Thoracic aorta (tissue), 2 donors: Measurements from ENCODE around the gene ROBO1. TPM values are rescaled to one million over a fixed set of nuclear protein-coding genes. Genes with fewer than 3 reads are reported as not detected.

Source experiments
- ATAC-seq: fragments of 150-250 bp; one replicate; pipeline ENCODE4 v1.8.0; 2017; ENCODE audit warnings: low read depth; ENCODE audit not compliant: insufficient number of reproducible peaks, low FRiP score
- DNase-seq: peaks from one replicate; pipeline ENCODE4 v3.0.0-alpha.2; 2020; ENCODE audit warnings: low spot score
- H3K27ac ChIP-seq, 2 donors: fragments of 200-600 bp; sonication (generic); 1 replicate in 1 of 2; 2 replicates in 1 of 2; pipeline ENCODE4 v1.5.1; 2016; ENCODE audit warnings: mild to moderate bottlenecking in 2 of 2, moderate library complexity in 2 of 2
- H3K27me3 ChIP-seq: fragments of 200-600 bp; sonication (generic); replicated peaks from 2 replicates; pipeline ENCODE4 v1.6.0; 2016; ENCODE audit warnings: mild to moderate bottlenecking; ENCODE audit not compliant: insufficient read depth
- H3K36me3 ChIP-seq: fragments of 200-600 bp; sonication (generic); one replicate; pipeline ENCODE4 v1.5.1; 2016
- H3K4me1 ChIP-seq, 2 donors: fragments of 200-600 bp; sonication (generic); 1 replicate in 1 of 2; 2 replicates in 1 of 2; pipeline versions ENCODE4 v1.5.1 to v1.6.0; 2016; ENCODE audit warnings: low read depth in 2 of 2, mild to moderate bottlenecking in 1 of 2; ENCODE audit not compliant: control insufficient read depth in 1 of 2
- H3K4me3 ChIP-seq: fragments of 200-600 bp; sonication (generic); 2 replicates; pipeline ENCODE4 v1.5.1; 2016; ENCODE audit warnings: mild to moderate bottlenecking
- H3K9me3 ChIP-seq: fragments of 200-600 bp; sonication (generic); 2 replicates; pipeline ENCODE4 v1.5.1; 2016
- CTCF ChIP-seq: fragments of 200-600 bp; sonication (generic); IDR thresholded peaks from one replicate; pipeline ENCODE4 v1.5.1; 2019; ENCODE audit warnings: antibody characterized with exemption
- total RNA-seq, 2 donors: library from RNA; depleted of rRNA; stranded (reverse); fragments of >200 nt; gene quantifications; one replicate each; pipeline versions ENCODE4 v1.1.0 to v1.2.3, GENCODE V29; 2016

ROBO1 gene
- total RNA-seq, 2 donors from 2014 or later: 13.3 to 24.4 TPM

- no peaks in the 10 kb centered on the region for H3K27me3 ChIP-seq
- no peaks in the 10 kb centered on the region for H3K36me3 ChIP-seq
- no peaks in the 10 kb centered on the region for H3K9me3 ChIP-seq
- ATAC-seq (no peak), DNase-seq (no peak)
- H3K27ac ChIP-seq: no peak overlapping the region
- TF ChIP-seq CTCF: no peak
- no peak overlapping the region for H3K4me3 ChIP-seq
- no peaks in the 10 kb centered on the region for H3K4me1 ChIP-seq
These were observed 290.6 kb downstream of the ROBO1 start for GRCh38 chr3:79477242-79477641.

GRCh38 chr3:79473993-79474392 is 293.8 kb downstream of the ROBO1 start:
- no peak for TF ChIP-seq CTCF
- no peak for ATAC-seq
- Histone ChIP-seq H3K4me3 (no peak overlapping the region), H3K4me1 (no peaks in the 10 kb centered on the region), H3K27me3 (no peaks in the 10 kb centered on the region), H3K9me3 (no peaks in the 10 kb centered on the region), H3K27ac (no peak overlapping the region), H3K36me3 (no peaks in the 10 kb centered on the region)
- no peak for DNase-seq

- Histone ChIP-seq H3K4me1 (no peaks in the 10 kb centered on the region), H3K27ac (no peak overlapping the region), H3K4me3 (no peak overlapping the region), H3K9me3 (no peaks in the 10 kb centered on the region), H3K27me3 (no peaks in the 10 kb centered on the region), H3K36me3 (no peaks in the 10 kb centered on the region)
- ATAC-seq: no peak
- DNase-seq: no peak
- no peak for TF ChIP-seq CTCF
These were observed 300.1 kb downstream of the ROBO1 start for GRCh38 chr3:79467721-79468120.

- Histone ChIP-seq H3K27me3 (no peaks in the 10 kb centered on the region), H3K36me3 (no peaks in the 10 kb centered on the region), H3K9me3 (no peaks in the 10 kb centered on the region), H3K4me3 (no peak overlapping the region), H3K27ac (no peak overlapping the region), H3K4me1 (no peaks in the 10 kb centered on the region)
- DNase-seq (no peak), ATAC-seq (no peak)
- TF ChIP-seq CTCF: no peak
These were observed 306.5 kb downstream of the ROBO1 start for GRCh38 chr3:79461129-79461792.

- H3K4me3 ChIP-seq: no peak overlapping the region
- no peaks in the 10 kb centered on the region for H3K9me3 ChIP-seq
- no peak for TF ChIP-seq CTCF
- ATAC-seq: no peak
- no peaks in the 10 kb centered on the region for H3K36me3 ChIP-seq
- H3K27me3 ChIP-seq: no peaks in the 10 kb centered on the region
- no peaks in the 10 kb centered on the region for H3K4me1 ChIP-seq
- no peak for DNase-seq
- no peak overlapping the region for H3K27ac ChIP-seq
These were observed 314.2 kb downstream of the ROBO1 start for GRCh38 chr3:79453600-79453999.
